Measurements from ENCODE around the gene ARL15. TPM values are rescaled to one million over a fixed set of nuclear protein-coding genes. Genes with fewer than 3 reads are reported as not detected.
A peak's percentile ranks its signal among the peaks of the same experiment; 100 is the strongest.

The ARL15 gene
- total RNA-seq, 1 experiment from 2014 or later, result 13.0 TPM

GRCh38 chr5:53996008-53996407 lies 314.4 kb downstream of the ARL15 start:
- no CpG with 5 or more reads among the region's 4 CpGs for WGBS (ENCODE audit: extremely low coverage, insufficient read length, low lambda C conversion rate)
- Mint-ChIP-seq H3K4me3 (no peak overlapping the region), H3K27me3 (ENCODE audit: low read depth) (no peaks in the 10 kb centered on the region), H3K4me1 (peaks cover 43 to 49% of the 10 kb centered on the region in 2 experiments), H3K36me3 (ENCODE audit: insufficient read depth in 1 of 3, low read depth in 3 of 3) (peaks cover 0 to 5% (median 0%) of the 10 kb centered on the region in 3 experiments; a peak in 2 of 7 replicates), H3K27ac (peak overlapping the region in 1 of 3 experiments; percentile 46; a peak in 1 of 7 replicates), H3K9me3 (no peaks in the 10 kb centered on the region)
- H2AK5ac ChIP-seq (ENCODE audit: insufficient read length, low read length), result no peak overlapping the region
- H2BK20ac ChIP-seq (ENCODE audit: low read depth, low read length, poor library complexity, severe bottlenecking), result no peak overlapping the region
- H2BK120ac ChIP-seq (ENCODE audit: low read depth, low read length, poor library complexity, severe bottlenecking), result no peak overlapping the region
- no peak overlapping the region for H2BK12ac ChIP-seq (ENCODE audit: insufficient read length, low read depth, low read length)
- no peak overlapping the region for H4K5ac ChIP-seq (ENCODE audit: insufficient read length, low read depth, low read length)
- no peak overlapping the region for H3K23ac ChIP-seq (ENCODE audit: insufficient read length, low read depth, low read length)
- no peaks in the 10 kb centered on the region for H3K27me3 ChIP-seq (ENCODE audit: insufficient read depth, low read length)
- no peaks in the 10 kb centered on the region for H3K79me2 ChIP-seq (ENCODE audit: insufficient read depth, low read length)
- no peak overlapping the region for H3T11ph ChIP-seq (ENCODE audit: low read length)
- H2BK5ac ChIP-seq (ENCODE audit: insufficient read length, low read length), result no peak overlapping the region
- no peak overlapping the region for H3K27ac ChIP-seq (ENCODE audit: insufficient read length, low read depth, low read length)
- H3K79me1 ChIP-seq (ENCODE audit: insufficient read depth, low read depth, low read length, poor library complexity, severe bottlenecking), result no peaks in the 10 kb centered on the region
- no peak overlapping the region for H3K14ac ChIP-seq (ENCODE audit: insufficient read depth, low read length)
- TF ChIP-seq, protein P1, sequence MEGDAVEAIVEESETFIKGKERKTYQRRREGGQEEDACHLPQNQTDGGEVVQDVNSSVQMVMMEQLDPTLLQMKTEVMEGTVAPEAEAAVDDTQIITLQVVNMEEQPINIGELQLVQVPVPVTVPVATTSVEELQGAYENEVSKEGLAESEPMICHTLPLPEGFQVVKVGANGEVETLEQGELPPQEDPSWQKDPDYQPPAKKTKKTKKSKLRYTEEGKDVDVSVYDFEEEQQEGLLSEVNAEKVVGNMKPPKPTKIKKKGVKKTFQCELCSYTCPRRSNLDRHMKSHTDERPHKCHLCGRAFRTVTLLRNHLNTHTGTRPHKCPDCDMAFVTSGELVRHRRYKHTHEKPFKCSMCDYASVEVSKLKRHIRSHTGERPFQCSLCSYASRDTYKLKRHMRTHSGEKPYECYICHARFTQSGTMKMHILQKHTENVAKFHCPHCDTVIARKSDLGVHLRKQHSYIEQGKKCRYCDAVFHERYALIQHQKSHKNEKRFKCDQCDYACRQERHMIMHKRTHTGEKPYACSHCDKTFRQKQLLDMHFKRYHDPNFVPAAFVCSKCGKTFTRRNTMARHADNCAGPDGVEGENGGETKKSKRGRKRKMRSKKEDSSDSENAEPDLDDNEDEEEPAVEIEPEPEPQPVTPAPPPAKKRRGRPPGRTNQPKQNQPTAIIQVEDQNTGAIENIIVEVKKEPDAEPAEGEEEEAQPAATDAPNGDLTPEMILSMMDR (conservative IDR thresholded peaks at IDR 0.05), result no peak
- H3K4ac ChIP-seq (ENCODE audit: low read depth, low read length), result no peak overlapping the region
- H3K4me1 ChIP-seq (ENCODE audit: insufficient read depth, low read length), result peaks cover 12% of the 10 kb centered on the region
- H2AFZ ChIP-seq (ENCODE audit: low read length), result no peak overlapping the region
- H3K9me3 ChIP-seq (ENCODE audit: control insufficient read depth, low read depth, low read length), result no peaks in the 10 kb centered on the region
- H3K4me2 ChIP-seq (ENCODE audit: insufficient read depth, insufficient read length, low read length), result no peak overlapping the region
- H2BK15ac ChIP-seq (ENCODE audit: low read depth, low read length), result no peak overlapping the region
- no peak for DNase-seq
- no peak overlapping the region for H3K56ac ChIP-seq (ENCODE audit: insufficient read length, low read depth, low read length)
- H4K20me1 ChIP-seq (ENCODE audit: control insufficient read depth, insufficient read depth, insufficient read length), result no peaks in the 10 kb centered on the region
- no peak overlapping the region for H3K18ac ChIP-seq (ENCODE audit: insufficient read length, low read depth, low read length)
- no peak overlapping the region for H3K9ac ChIP-seq (ENCODE audit: extremely low read depth, insufficient read length, low read length)
- H4K91ac ChIP-seq (ENCODE audit: insufficient read length, low read depth, low read length), result no peak overlapping the region
- no peaks in the 10 kb centered on the region for H3K23me2 ChIP-seq (ENCODE audit: insufficient read length, low read depth, low read length, poor library complexity, severe bottlenecking)
- H4K8ac ChIP-seq (replicated peaks; ENCODE audit: insufficient read length, low read depth, low read length), result no peak overlapping the region
